ENCODE results near the gene UBL4B. TPM values are rescaled to one million over a fixed set of nuclear protein-coding genes. Genes with fewer than 3 reads are reported as not detected.

The UBL4B gene
- total and polyA plus RNA-seq, 7 donors, result 0.06 to 0.20 (median 0.19) TPM; not detected in 4

- intact Hi-C loops (cut with DNase I), result no loop called here
- WGBS, 3 donors, result 9 to 15% (median 13%) methylated on average over 36 to 37 of the region's 37 CpGs
- peak in 1 of 2 donors; percentile 50 for DNase-seq
- Histone ChIP-seq H3K4me3 (peak overlapping the region; percentile 78), H3K4me1 (peaks cover 6% of the 10 kb centered on the region), H3K27ac (no peak overlapping the region), H3K9me3 (no peaks in the 10 kb centered on the region), H3K36me3 (ENCODE audit: insufficient read depth in 1 of 2, low read depth in 1 of 2) (no peaks in the 10 kb centered on the region), H3K27me3 (ENCODE audit: insufficient read depth in 3 of 3, low read length in 2 of 3) (peaks cover 2 to 56% (median 15%) of the 10 kb centered on the region in 3 donors)
- TF ChIP-seq CTCF (IDR thresholded peaks at IDR 0.05), result no peak
- ATAC-seq, result peak in 3 of 4 donors; percentile 25 to 43 (median 38)
These were observed 28.4 kb upstream of the UBL4B start for GRCh38 chr1:110083866-110084226.

DNA sequence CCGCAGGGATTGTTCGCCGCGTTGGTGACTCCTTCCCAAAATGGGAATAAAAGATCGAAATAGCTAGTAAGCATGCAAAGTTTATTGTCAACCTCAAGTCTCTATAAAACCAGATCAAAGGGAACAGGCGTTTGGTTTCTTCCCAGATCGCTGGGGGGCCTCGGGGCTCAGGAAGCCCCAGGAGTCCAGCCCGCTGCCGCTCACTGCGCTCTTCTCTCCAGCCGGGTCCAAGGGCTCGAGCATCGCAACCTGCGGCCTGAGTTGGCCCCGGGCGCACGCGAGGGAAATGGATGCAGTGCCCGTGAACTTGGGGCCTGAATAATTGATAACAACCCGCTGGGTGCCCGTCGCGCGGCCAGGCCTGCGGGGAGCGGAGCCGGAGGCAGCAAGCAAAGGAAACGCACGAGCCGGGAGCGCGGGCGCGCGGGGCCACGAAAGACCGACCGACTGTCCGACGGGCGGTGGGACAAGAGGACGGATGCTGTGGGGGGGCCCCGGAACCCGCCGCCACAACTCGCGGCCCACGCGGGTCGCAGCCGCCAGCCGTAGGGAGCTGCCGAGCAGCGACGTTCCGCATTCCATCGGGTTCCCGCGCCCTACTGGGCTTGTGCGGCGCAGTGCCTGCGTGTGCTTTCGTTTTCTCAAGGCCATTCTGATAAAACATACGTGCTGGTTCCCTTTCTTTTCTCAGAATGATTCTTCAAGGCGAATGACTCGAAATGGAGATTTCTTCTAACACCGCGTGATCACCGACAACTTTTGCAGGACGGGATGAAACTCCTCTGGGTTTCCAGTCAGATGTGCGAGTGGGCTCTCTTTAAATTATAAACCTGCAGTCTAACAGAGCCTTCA is 27.8 kb upstream of the UBL4B start:
- Histone ChIP-seq H3K27ac (peak overlapping the region; percentile 12), H3K36me3 (ENCODE audit: insufficient read depth in 1 of 2, low read depth in 1 of 2) (no peaks in the 10 kb centered on the region), H3K4me1 (peaks cover 6% of the 10 kb centered on the region), H3K4me3 (peak overlapping the region; percentile 78), H3K27me3 (ENCODE audit: insufficient read depth in 3 of 3, low read length in 2 of 3) (peaks cover 2 to 56% (median 15%) of the 10 kb centered on the region in 3 donors), H3K9me3 (no peaks in the 10 kb centered on the region)
- peak; percentile 60 to 75 (median 64) for ATAC-seq
- 4 to 5% (median 5%) methylated on average over 63 to 72 of the region's 72 CpGs for WGBS, 3 donors
- DNase-seq, result peak; percentile 66 to 68
- no peak for TF ChIP-seq CTCF (IDR thresholded peaks at IDR 0.05)
- intact Hi-C loops (cut with DNase I), result no loop called here

DNA sequence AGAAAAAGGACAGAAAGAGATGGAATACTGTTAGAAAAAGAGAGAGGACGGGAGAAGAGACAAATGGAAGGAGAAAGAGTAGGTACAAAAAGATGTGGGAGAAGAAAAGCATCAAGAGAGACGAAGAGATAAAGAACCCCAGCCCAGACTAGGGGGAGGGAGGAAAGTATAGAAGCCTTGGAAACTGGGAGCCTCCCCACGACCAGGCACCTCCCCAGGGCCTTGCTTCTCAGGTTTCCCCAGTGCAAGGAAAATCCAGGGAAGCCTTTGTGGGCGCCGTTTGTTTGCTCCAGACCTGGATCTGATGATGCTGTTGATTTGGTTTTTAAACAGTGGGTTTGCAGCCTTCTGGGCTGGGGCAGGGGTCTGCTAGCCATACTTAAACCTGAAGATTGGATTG is 26.6 kb upstream of the UBL4B start:
- no peaks in the 10 kb centered on the region for H3K36me3 ChIP-seq (ENCODE audit: insufficient read depth in 1 of 2, low read depth in 1 of 2)
- no peaks in the 10 kb centered on the region for H3K9me3 ChIP-seq
- no peak for ATAC-seq
- 78 to 93% (median 90%) methylated on average over 5 of the region's 5 CpGs for WGBS, 3 donors
- H3K27ac ChIP-seq, result no peak overlapping the region
- H3K4me3 ChIP-seq, result no peak overlapping the region
- peaks cover 6% of the 10 kb centered on the region for H3K4me1 ChIP-seq
- peak in 1 of 2 donors; percentile 11 for DNase-seq
- intact Hi-C loops (cut with DNase I), result no loop called here
- peaks cover 2 to 56% (median 16%) of the 10 kb centered on the region in 3 donors for H3K27me3 ChIP-seq (ENCODE audit: insufficient read depth in 3 of 3, low read length in 2 of 3)
- no peak for TF ChIP-seq CTCF (IDR thresholded peaks at IDR 0.05)

DNA sequence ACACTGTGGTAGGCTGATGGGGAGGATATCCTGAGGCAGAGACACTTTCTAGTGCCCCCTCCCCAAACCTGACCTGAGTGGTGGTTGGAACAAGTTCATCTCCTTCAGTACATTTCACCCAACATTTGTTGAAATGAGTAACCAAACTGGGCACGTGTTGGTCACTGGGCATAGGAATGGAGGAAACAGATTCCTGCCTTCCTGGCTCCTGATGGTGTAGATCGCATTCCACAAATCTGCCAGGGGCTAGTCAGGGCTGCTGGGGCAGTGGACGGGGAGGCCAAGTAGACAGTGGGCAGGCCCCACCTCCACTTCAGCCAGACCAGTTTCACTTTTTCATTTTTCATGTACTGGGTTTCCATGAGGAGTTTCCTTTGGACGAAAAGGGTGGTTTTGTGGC is 25.3 kb upstream of the UBL4B start:
- ATAC-seq (no peak), DNase-seq (peak in 1 of 2 donors; percentile 19)
- H3K36me3 ChIP-seq (ENCODE audit: insufficient read depth in 1 of 2, low read depth in 1 of 2), result no peaks in the 10 kb centered on the region
- intact Hi-C loops (cut with DNase I), result no loop called here
- WGBS, 3 donors, result 71 to 85% (median 83%) methylated on average over 4 of the region's 4 CpGs
- H3K27me3 ChIP-seq (ENCODE audit: insufficient read depth in 3 of 3, low read length in 2 of 3), result peaks cover 2 to 56% (median 16%) of the 10 kb centered on the region in 3 donors
- no peak overlapping the region for H3K4me3 ChIP-seq
- TF ChIP-seq CTCF (IDR thresholded peaks at IDR 0.05), result no peak
- H3K4me1 ChIP-seq, result peaks cover 6% of the 10 kb centered on the region
- H3K27ac ChIP-seq, result no peak overlapping the region
- H3K9me3 ChIP-seq, result no peaks in the 10 kb centered on the region
